GM18520 (cell line): Measurements from ENCODE around the gene ZFP3.
"Not testable (repeated sequence)": the region's sequence is repeated elsewhere in the genome, so short reads cannot be mapped to it uniquely, and the experiment has no call there.

Experiments
- ATAC-seq: cut with Tn5 transposase; IDR thresholded peaks from one replicate; pipeline ENCODE4 v1.9.1; 2021; ENCODE audit not compliant: unreplicated experiment

ZFP3 gene

GRCh38 chr17:5078106-5079028 is at the start of gene ZFP3:
Gene ZFP3 (plus strand): TSS chr17:5078467. CDS start chr17:5091505, 13,038 bp downstream.
- peak; percentile 46 for ATAC-seq

GRCh38 chr17:5030168-5030567 is 48.1 kb upstream of the ZFP3 start:
- not testable (repeated sequence) for ATAC-seq

GRCh38 chr17:5031365-5032082 is 46.7 kb upstream of the ZFP3 start:
- no peak for ATAC-seq

GRCh38 chr17:5032865-5033264 is 45.4 kb upstream of the ZFP3 start:
- ATAC-seq, result no peak

GRCh38 chr17:5033352-5034015 is 44.8 kb upstream of the ZFP3 start:
- ATAC-seq, result no peak

- no peak for ATAC-seq
Measured at GRCh38 chr17:5034063-5034462, 44.2 kb upstream of the ZFP3 start.

- ATAC-seq, result no peak
Measured at GRCh38 chr17:5034651-5035050, 43.6 kb upstream of the ZFP3 start.

GRCh38 chr17:5035315-5035714 is 43.0 kb upstream of the ZFP3 start, which contains the start of gene SLC52A1:
Gene SLC52A1 (minus strand): TSS chr17:5035426. CDS start chr17:5034606, 820 bp downstream.
- ATAC-seq, result no peak

GRCh38 chr17:5042157-5043022 is 35.9 kb upstream of the ZFP3 start:
- no peak for ATAC-seq

- ATAC-seq, result no peak
Measured at GRCh38 chr17:5043524-5043923, 34.7 kb upstream of the ZFP3 start.

GRCh38 chr17:5044630-5045029 is 33.6 kb upstream of the ZFP3 start:
- no peak for ATAC-seq

- ATAC-seq, result no peak
Measured at GRCh38 chr17:5045496-5045895, 32.8 kb upstream of the ZFP3 start.

GRCh38 chr17:5047446-5047845 is 30.8 kb upstream of the ZFP3 start:
- ATAC-seq, result no peak

- ATAC-seq, result no peak
Measured at GRCh38 chr17:5049314-5049841, 28.9 kb upstream of the ZFP3 start.

- ATAC-seq, result no peak
Measured at GRCh38 chr17:5050278-5050677, 28.0 kb upstream of the ZFP3 start.

- no peak for ATAC-seq
Measured at GRCh38 chr17:5055543-5055942, 22.7 kb upstream of the ZFP3 start.

GRCh38 chr17:5065227-5065744 is 13.0 kb upstream of the ZFP3 start:
- ATAC-seq, result no peak

- no peak for ATAC-seq
Measured at GRCh38 chr17:5068236-5068635, 10.0 kb upstream of the ZFP3 start.

GRCh38 chr17:5069724-5070123 is 8.5 kb upstream of the ZFP3 start:
- no peak for ATAC-seq

GRCh38 chr17:5075472-5075871 is 2.8 kb upstream of the ZFP3 start:
- ATAC-seq, result not testable (repeated sequence)
